ENCODE results near the gene ENAH.

ENAH gene

GRCh38 chr1:225448146-225448805 is 204.6 kb downstream of the ENAH start:
- Histone ChIP-seq H2AFZ (ENCODE audit: low read depth, low read length) (no peak overlapping the region), H3K27ac (ENCODE audit: low read length) (no peak overlapping the region), H3K4me3 (ENCODE audit: low read length) (no peak overlapping the region), H3K4me1 (ENCODE audit: low read length) (peaks cover 18% of the 10 kb centered on the region), H3K79me2 (ENCODE audit: low read length) (no peaks in the 10 kb centered on the region), H3K36me3 (replicated peaks; ENCODE audit: low read depth, low read length) (no peaks in the 10 kb centered on the region), H3K9me3 (ENCODE audit: insufficient read depth, low read length) (no peaks in the 10 kb centered on the region), H3K4me2 (ENCODE audit: low read length) (no peak overlapping the region), H4K20me1 (ENCODE audit: insufficient read depth, low read length) (no peaks in the 10 kb centered on the region), H3K9ac (ENCODE audit: low read length) (no peak overlapping the region), H3K27me3 (ENCODE audit: low read depth, low read length) (peaks cover 3% of the 10 kb centered on the region; the same call in 1 of the 2 replicates)
- TF ChIP-seq EZH2phosphoT487 (IDR thresholded peaks at IDR 0.05; ENCODE audit: low read depth), result no peak
- TF ChIP-seq CTCF (IDR thresholded peaks at IDR 0.05; ENCODE audit: low read depth, low read length), result no peak

DNA sequence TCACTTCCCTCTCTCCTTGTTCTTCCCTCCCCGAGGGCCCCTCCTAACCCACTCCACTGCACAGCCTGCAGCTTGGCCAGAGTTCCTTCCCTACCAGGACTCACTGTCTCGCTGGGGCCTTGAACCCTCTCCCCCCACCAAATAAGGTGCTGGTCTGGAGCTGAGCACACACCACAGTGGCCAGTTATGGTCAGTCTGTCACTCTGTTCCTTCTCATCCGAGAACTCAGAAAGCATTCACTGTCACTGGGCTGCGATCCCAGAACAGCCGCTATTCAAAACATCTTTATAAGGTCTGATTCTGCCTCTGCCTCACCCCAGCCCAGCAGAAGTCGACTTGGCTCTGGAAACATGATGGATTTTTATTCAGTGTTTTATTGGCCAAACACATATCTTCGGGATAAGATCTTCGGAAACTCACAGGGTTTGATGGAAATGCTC is 205.3 kb downstream of the ENAH start:
- no peak for TF ChIP-seq CTCF (IDR thresholded peaks at IDR 0.05; ENCODE audit: low read depth, low read length)
- no peak for TF ChIP-seq EZH2phosphoT487 (IDR thresholded peaks at IDR 0.05; ENCODE audit: low read depth)
- Histone ChIP-seq H2AFZ (ENCODE audit: low read depth, low read length) (no peak overlapping the region), H3K36me3 (replicated peaks; ENCODE audit: low read depth, low read length) (no peaks in the 10 kb centered on the region), H3K27me3 (ENCODE audit: low read depth, low read length) (peaks cover 3% of the 10 kb centered on the region; the same call in 1 of the 2 replicates), H3K4me2 (ENCODE audit: low read length) (no peak overlapping the region), H3K4me3 (ENCODE audit: low read length) (no peak overlapping the region), H3K79me2 (ENCODE audit: low read length) (no peaks in the 10 kb centered on the region), H3K9me3 (ENCODE audit: insufficient read depth, low read length) (no peaks in the 10 kb centered on the region), H3K27ac (ENCODE audit: low read length) (no peak overlapping the region), H3K4me1 (ENCODE audit: low read length) (peaks cover 18% of the 10 kb centered on the region), H3K9ac (ENCODE audit: low read length) (no peak overlapping the region), H4K20me1 (ENCODE audit: insufficient read depth, low read length) (no peaks in the 10 kb centered on the region)

DNA sequence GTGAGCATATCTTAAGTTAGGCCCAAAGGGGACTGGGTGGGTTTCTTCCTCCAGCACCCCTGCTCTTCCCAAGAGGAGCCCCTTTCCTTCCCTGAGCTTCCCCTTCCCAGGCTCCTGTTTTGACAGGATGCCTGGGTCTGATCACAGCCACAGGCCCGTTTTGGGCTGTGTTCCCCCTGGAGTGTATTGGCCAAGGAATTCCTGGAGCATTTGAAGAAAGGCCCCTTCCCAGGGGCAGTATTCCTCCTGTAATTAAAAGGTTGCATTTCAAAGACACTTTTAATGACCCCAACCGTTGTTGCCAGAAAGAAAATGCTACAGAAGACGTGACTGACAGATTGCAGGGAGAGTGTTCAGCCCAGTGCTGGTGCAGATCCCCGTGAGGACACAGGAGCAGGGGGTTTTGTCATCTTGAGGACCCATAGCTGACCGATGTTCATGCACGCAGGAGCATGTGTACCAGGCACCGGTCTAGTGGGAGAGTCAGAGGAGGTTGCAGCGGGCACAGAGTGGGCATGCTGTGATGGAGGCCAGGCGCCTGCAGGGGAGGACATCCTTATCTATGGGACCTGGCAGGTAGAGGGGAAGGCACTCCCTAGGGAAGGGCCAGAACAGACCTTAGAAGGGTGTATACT is 205.8 kb downstream of the ENAH start:
- Histone ChIP-seq H3K27ac (ENCODE audit: low read length) (no peak overlapping the region), H3K9me3 (ENCODE audit: insufficient read depth, low read length) (no peaks in the 10 kb centered on the region), H4K20me1 (ENCODE audit: insufficient read depth, low read length) (no peaks in the 10 kb centered on the region), H3K79me2 (ENCODE audit: low read length) (no peaks in the 10 kb centered on the region), H3K4me3 (ENCODE audit: low read length) (no peak overlapping the region), H3K36me3 (replicated peaks; ENCODE audit: low read depth, low read length) (no peaks in the 10 kb centered on the region), H3K9ac (ENCODE audit: low read length) (no peak overlapping the region), H3K4me2 (ENCODE audit: low read length) (no peak overlapping the region), H3K4me1 (ENCODE audit: low read length) (peaks cover 22% of the 10 kb centered on the region), H2AFZ (ENCODE audit: low read depth, low read length) (no peak overlapping the region), H3K27me3 (ENCODE audit: low read depth, low read length) (peaks cover 3% of the 10 kb centered on the region; the same call in 1 of the 2 replicates)
- no peak for TF ChIP-seq EZH2phosphoT487 (IDR thresholded peaks at IDR 0.05; ENCODE audit: low read depth)

DNA sequence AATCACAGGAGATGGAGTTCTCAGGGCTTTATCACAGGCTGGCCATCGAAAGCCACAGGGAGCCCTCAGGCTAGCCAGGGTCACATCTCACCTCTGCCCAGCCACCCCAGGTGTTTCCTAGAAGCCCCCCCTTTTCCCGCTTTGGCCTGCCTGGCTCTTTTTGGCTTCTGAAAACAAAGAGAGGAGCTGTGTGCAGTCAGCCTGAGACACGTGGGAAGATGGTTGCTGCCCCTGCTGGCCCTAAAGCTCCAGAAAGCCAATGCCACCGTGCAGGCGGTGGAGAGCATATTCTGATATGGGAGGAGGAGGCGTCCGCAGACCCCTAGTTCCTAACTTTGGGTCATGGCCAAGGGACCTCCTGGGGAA is 206.3 kb downstream of the ENAH start:
- peaks cover 27% of the 10 kb centered on the region for H3K4me1 ChIP-seq (ENCODE audit: low read length)
- peaks cover 3% of the 10 kb centered on the region; the same call in 1 of the 2 replicates for H3K27me3 ChIP-seq (ENCODE audit: low read depth, low read length)
- no peak overlapping the region for H3K4me2 ChIP-seq (ENCODE audit: low read length)
- no peaks in the 10 kb centered on the region for H4K20me1 ChIP-seq (ENCODE audit: insufficient read depth, low read length)
- no peaks in the 10 kb centered on the region for H3K36me3 ChIP-seq (replicated peaks; ENCODE audit: low read depth, low read length)
- H3K4me3 ChIP-seq (ENCODE audit: low read length), result no peak overlapping the region
- H3K9me3 ChIP-seq (ENCODE audit: insufficient read depth, low read length), result no peaks in the 10 kb centered on the region
- H3K9ac ChIP-seq (ENCODE audit: low read length), result no peak overlapping the region
- no peak for TF ChIP-seq EZH2phosphoT487 (IDR thresholded peaks at IDR 0.05; ENCODE audit: low read depth)
- TF ChIP-seq CTCF (IDR thresholded peaks at IDR 0.05; ENCODE audit: low read depth, low read length), result no peak
- no peak overlapping the region for H2AFZ ChIP-seq (ENCODE audit: low read depth, low read length)
- H3K27ac ChIP-seq (ENCODE audit: low read length), result no peak overlapping the region
- H3K79me2 ChIP-seq (ENCODE audit: low read length), result no peaks in the 10 kb centered on the region
